ENCODE results near the gene CCDC116.

CCDC116 gene

DNA sequence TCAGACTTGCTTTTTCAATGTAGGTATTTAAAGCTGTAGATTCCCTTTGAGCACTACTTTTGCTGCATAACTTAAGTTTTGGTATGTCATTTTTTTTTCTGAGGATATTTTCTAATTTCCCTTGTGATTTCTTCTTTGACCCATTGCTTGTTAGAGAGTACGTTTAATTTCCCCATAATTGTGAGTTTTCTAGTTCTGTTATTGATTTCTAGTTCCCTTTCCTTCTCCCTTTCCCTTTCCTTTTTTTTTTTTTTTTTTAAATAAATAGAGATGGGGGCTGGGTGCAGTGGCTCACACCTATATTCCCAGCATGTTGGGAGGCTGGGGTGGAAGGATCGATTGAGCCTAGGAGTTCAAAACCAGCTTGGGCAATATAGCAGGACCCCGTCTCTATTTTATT, 34.3 kb upstream of the CCDC116 start:
- H3K4me1 ChIP-seq (ENCODE audit: control insufficient read depth in 2 of 2, insufficient read depth in 1 of 2, low read depth in 1 of 2, low read length in 2 of 2) = no peaks in the 10 kb centered on the region
- H3K27me3 ChIP-seq (ENCODE audit: control insufficient read depth in 3 of 3, insufficient read depth in 3 of 3, low read depth in 1 of 3, low read length in 3 of 3) = no peaks in the 10 kb centered on the region
- H3K18ac ChIP-seq (ENCODE audit: low read length) = no peak overlapping the region
- H3K23ac ChIP-seq (ENCODE audit: low read depth, low read length, poor library complexity) = no peak overlapping the region
- H3K14ac ChIP-seq (ENCODE audit: low read length) = no peak overlapping the region
- WGBS, 2 donors (ENCODE audit: extremely low coverage in 2 of 2, insufficient read length in 2 of 2, insufficient replicate concordance in 1 of 2) = no CpG with 5 or more reads among the region's 3 CpGs
- no peak overlapping the region for H4K91ac ChIP-seq (ENCODE audit: low read depth, low read length, poor library complexity)
- no peak overlapping the region for H3K4me2 ChIP-seq (ENCODE audit: insufficient read depth, low read length, poor library complexity, severe bottlenecking)
- no peak overlapping the region for H3K4ac ChIP-seq (ENCODE audit: low read length)
- H3K27ac ChIP-seq (replicated peaks; ENCODE audit: low read length) = no peak overlapping the region
- no peak overlapping the region for H3K9ac ChIP-seq (ENCODE audit: low read depth, low read length, poor library complexity)
- no peak overlapping the region for H4K8ac ChIP-seq (ENCODE audit: low read depth, low read length)
- no peak overlapping the region for H2BK12ac ChIP-seq (ENCODE audit: low read length)
- no peak overlapping the region for H2BK15ac ChIP-seq (ENCODE audit: low read length)
- H3K36me3 ChIP-seq (replicated peaks in 1 of 2; ENCODE audit: control insufficient read depth in 2 of 2, insufficient read depth in 2 of 2, low read length in 2 of 2) = peaks cover 22 to 73% of the 10 kb centered on the region in 2 donors
- H2BK5ac ChIP-seq (ENCODE audit: low read length) = no peak overlapping the region
- no peak overlapping the region for H2AFZ ChIP-seq (ENCODE audit: low read length)
- no peak overlapping the region for H2AK5ac ChIP-seq (ENCODE audit: low read depth, low read length)
- no peak for DNase-seq (ENCODE audit: low spot score)
- H3K9me3 ChIP-seq (replicated peaks in 1 of 2; ENCODE audit: control insufficient read depth in 2 of 2, insufficient read depth in 1 of 2, low read depth in 1 of 2, low read length in 2 of 2) = peaks cover 0 to 3% of the 10 kb centered on the region in 2 donors
- H2BK120ac ChIP-seq (ENCODE audit: low read depth, low read length) = no peak overlapping the region
- peaks cover 10% of the 10 kb centered on the region for H3K79me1 ChIP-seq (ENCODE audit: low read depth, low read length)
- no peak overlapping the region for H3K4me3 ChIP-seq (ENCODE audit: low read length in 2 of 2)

DNA sequence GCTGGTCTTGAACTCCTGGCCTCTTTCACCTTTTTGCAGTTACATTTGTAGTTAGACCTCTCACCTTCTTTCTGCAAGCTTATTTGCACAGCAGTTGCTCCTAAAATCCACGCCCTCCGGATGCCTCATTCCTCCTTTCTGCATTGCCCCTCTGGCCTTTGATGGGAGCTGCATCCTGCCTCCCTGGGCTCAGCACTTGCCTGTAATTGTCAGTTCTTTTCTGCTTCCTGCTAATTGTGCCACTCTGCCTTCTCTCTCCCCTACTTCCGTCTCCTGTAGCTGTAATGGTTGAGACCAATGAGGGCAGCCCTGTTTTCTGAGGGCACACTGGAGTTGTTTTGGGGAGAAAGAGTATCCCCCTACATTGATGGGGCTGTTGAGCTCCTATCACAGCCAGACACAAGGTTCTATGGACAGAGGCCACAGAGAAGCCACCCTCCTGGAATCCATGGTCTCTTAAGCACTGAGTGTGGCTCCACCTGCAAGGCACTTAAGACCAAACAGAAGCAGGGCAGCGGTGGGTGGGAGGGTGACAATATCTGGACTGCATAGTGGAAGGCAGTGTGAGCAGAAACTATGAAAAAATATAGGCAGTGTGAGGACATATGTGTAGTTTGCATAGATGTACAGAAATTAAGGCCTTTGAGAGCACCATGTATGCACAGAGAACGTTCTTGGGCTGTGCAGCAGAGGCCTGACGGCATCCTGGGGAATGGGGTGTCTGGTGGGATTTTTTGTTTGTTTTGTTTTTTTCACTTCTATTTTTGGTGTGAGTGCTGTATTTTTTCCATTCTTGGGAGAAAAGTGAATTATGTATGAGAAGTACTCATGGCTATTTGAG, 33.3 kb upstream of the CCDC116 start:
- Histone ChIP-seq H3K36me3 (replicated peaks in 1 of 2; ENCODE audit: control insufficient read depth in 2 of 2, insufficient read depth in 2 of 2, low read length in 2 of 2) (peaks cover 12 to 63% of the 10 kb centered on the region in 2 donors), H4K8ac (ENCODE audit: low read depth, low read length) (no peak overlapping the region), H3K18ac (ENCODE audit: low read length) (no peak overlapping the region), H3K23ac (ENCODE audit: low read depth, low read length, poor library complexity) (peak overlapping the region; percentile 58), H2BK12ac (ENCODE audit: low read length) (no peak overlapping the region), H2BK15ac (ENCODE audit: low read length) (no peak overlapping the region), H3K4me3 (ENCODE audit: low read length in 2 of 2) (no peak overlapping the region), H3K4me1 (ENCODE audit: control insufficient read depth in 2 of 2, insufficient read depth in 1 of 2, low read depth in 1 of 2, low read length in 2 of 2) (no peaks in the 10 kb centered on the region), H2BK5ac (ENCODE audit: low read length) (no peak overlapping the region), H3K27me3 (ENCODE audit: control insufficient read depth in 3 of 3, insufficient read depth in 3 of 3, low read depth in 1 of 3, low read length in 3 of 3) (no peaks in the 10 kb centered on the region), H2AK5ac (ENCODE audit: low read depth, low read length) (no peak overlapping the region), H3K79me1 (ENCODE audit: low read depth, low read length) (peaks cover 10% of the 10 kb centered on the region), H3K27ac (replicated peaks; ENCODE audit: low read length) (no peak overlapping the region), H2AFZ (ENCODE audit: low read length) (no peak overlapping the region), H3K4me2 (ENCODE audit: insufficient read depth, low read length, poor library complexity, severe bottlenecking) (no peak overlapping the region), H3K14ac (ENCODE audit: low read length) (no peak overlapping the region), H4K91ac (ENCODE audit: low read depth, low read length, poor library complexity) (no peak overlapping the region), H3K9ac (ENCODE audit: low read depth, low read length, poor library complexity) (peak overlapping the region; percentile 67), H3K4ac (ENCODE audit: low read length) (no peak overlapping the region), H3K9me3 (replicated peaks in 1 of 2; ENCODE audit: control insufficient read depth in 2 of 2, insufficient read depth in 1 of 2, low read depth in 1 of 2, low read length in 2 of 2) (peaks cover 0 to 3% of the 10 kb centered on the region in 2 donors), H2BK120ac (ENCODE audit: low read depth, low read length) (no peak overlapping the region)
- no peak for DNase-seq (ENCODE audit: low spot score)
- no CpG with 5 or more reads among the region's 6 CpGs for WGBS, 2 donors (ENCODE audit: extremely low coverage in 2 of 2, insufficient read length in 2 of 2, insufficient replicate concordance in 1 of 2)

DNA sequence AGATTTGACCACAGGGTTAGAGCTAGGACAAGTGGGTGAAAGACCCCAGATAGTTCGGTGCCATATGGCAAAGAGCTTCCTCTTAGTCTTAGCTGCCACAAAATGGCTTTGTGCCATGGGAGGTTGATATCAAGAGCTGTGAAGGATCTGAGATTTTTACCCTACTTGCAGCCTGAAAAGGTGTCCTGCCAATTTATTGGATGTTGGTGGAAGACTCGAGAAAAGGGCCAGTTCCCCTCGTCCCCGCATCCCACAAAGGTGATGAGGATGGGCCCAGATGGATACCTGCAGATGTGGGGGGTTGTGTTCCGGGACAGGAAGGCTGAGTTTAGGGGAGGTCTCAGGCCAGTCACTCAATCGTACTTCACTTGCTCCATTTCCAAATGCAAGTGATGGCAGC, 30.0 kb upstream of the CCDC116 start:
- H2AFZ ChIP-seq (ENCODE audit: low read length) = no peak overlapping the region
- no peak overlapping the region for H2AK5ac ChIP-seq (ENCODE audit: low read depth, low read length)
- no peak overlapping the region for H3K4ac ChIP-seq (ENCODE audit: low read length)
- no peak overlapping the region for H3K18ac ChIP-seq (ENCODE audit: low read length)
- H3K4me1 ChIP-seq (ENCODE audit: control insufficient read depth in 2 of 2, insufficient read depth in 1 of 2, low read depth in 1 of 2, low read length in 2 of 2) = no peaks in the 10 kb centered on the region
- H3K9me3 ChIP-seq (replicated peaks in 1 of 2; ENCODE audit: control insufficient read depth in 2 of 2, insufficient read depth in 1 of 2, low read depth in 1 of 2, low read length in 2 of 2) = no peaks in the 10 kb centered on the region
- no peak overlapping the region for H3K14ac ChIP-seq (ENCODE audit: low read length)
- H2BK5ac ChIP-seq (ENCODE audit: low read length) = no peak overlapping the region
- no peak overlapping the region for H4K91ac ChIP-seq (ENCODE audit: low read depth, low read length, poor library complexity)
- H3K4me3 ChIP-seq (ENCODE audit: low read length in 2 of 2) = peak overlapping the region in 1 of 2 donors; percentile 58
- H4K8ac ChIP-seq (ENCODE audit: low read depth, low read length) = no peak overlapping the region
- no peaks in the 10 kb centered on the region for H3K27me3 ChIP-seq (ENCODE audit: control insufficient read depth in 3 of 3, insufficient read depth in 3 of 3, low read depth in 1 of 3, low read length in 3 of 3)
- no peak for DNase-seq (ENCODE audit: low spot score)
- WGBS, 2 donors (ENCODE audit: extremely low coverage in 2 of 2, insufficient read length in 2 of 2, insufficient replicate concordance in 1 of 2) = no CpG with 5 or more reads among the region's 6 CpGs
- H2BK12ac ChIP-seq (ENCODE audit: low read length) = no peak overlapping the region
- H3K79me1 ChIP-seq (ENCODE audit: low read depth, low read length) = peaks cover 21% of the 10 kb centered on the region
- H3K23ac ChIP-seq (ENCODE audit: low read depth, low read length, poor library complexity) = peak overlapping the region; percentile 90
- no peak overlapping the region for H2BK120ac ChIP-seq (ENCODE audit: low read depth, low read length)
- H2BK15ac ChIP-seq (ENCODE audit: low read length) = no peak overlapping the region
- H3K36me3 ChIP-seq (replicated peaks in 1 of 2; ENCODE audit: control insufficient read depth in 2 of 2, insufficient read depth in 2 of 2, low read length in 2 of 2) = peaks cover 3 to 46% of the 10 kb centered on the region in 2 donors
- H3K9ac ChIP-seq (ENCODE audit: low read depth, low read length, poor library complexity) = no peak overlapping the region
- H3K4me2 ChIP-seq (ENCODE audit: insufficient read depth, low read length, poor library complexity, severe bottlenecking) = no peak overlapping the region
- H3K27ac ChIP-seq (replicated peaks; ENCODE audit: low read length) = no peak overlapping the region

DNA sequence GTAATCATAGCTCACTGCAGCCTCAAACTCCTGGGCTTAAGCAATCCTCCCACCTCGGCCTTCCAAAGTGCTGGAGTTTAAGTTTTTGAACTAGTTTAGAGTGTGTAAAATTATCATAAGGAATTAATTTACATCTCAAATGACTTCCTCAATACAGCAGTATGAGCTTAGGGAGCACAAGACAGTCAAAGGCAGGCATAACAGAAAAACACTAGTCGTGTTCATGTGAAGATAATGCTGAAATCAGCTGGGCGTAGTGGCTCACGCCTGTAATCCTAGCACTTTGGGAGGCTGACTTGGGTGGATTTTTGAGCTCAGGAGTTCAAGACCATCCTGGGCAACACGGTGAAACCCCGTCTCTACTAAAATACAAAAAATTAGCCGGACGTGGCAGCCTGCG, 28.6 kb upstream of the CCDC116 start:
- Histone ChIP-seq H3K4me1 (ENCODE audit: control insufficient read depth in 2 of 2, insufficient read depth in 1 of 2, low read depth in 1 of 2, low read length in 2 of 2) (no peaks in the 10 kb centered on the region), H3K9ac (ENCODE audit: low read depth, low read length, poor library complexity) (no peak overlapping the region), H2BK120ac (ENCODE audit: low read depth, low read length) (no peak overlapping the region), H3K79me1 (ENCODE audit: low read depth, low read length) (peaks cover 21% of the 10 kb centered on the region), H3K4ac (ENCODE audit: low read length) (no peak overlapping the region), H2BK12ac (ENCODE audit: low read length) (no peak overlapping the region), H2AK5ac (ENCODE audit: low read depth, low read length) (no peak overlapping the region), H3K27ac (replicated peaks; ENCODE audit: low read length) (no peak overlapping the region), H3K4me2 (ENCODE audit: insufficient read depth, low read length, poor library complexity, severe bottlenecking) (no peak overlapping the region), H3K27me3 (ENCODE audit: control insufficient read depth in 3 of 3, insufficient read depth in 3 of 3, low read depth in 1 of 3, low read length in 3 of 3) (no peaks in the 10 kb centered on the region), H3K23ac (ENCODE audit: low read depth, low read length, poor library complexity) (no peak overlapping the region), H3K4me3 (ENCODE audit: low read length in 2 of 2) (no peak overlapping the region), H4K8ac (ENCODE audit: low read depth, low read length) (no peak overlapping the region), H2BK15ac (ENCODE audit: low read length) (no peak overlapping the region), H2BK5ac (ENCODE audit: low read length) (no peak overlapping the region), H3K36me3 (replicated peaks in 1 of 2; ENCODE audit: control insufficient read depth in 2 of 2, insufficient read depth in 2 of 2, low read length in 2 of 2) (peaks cover 3 to 43% of the 10 kb centered on the region in 2 donors), H3K18ac (ENCODE audit: low read length) (no peak overlapping the region), H3K14ac (ENCODE audit: low read length) (no peak overlapping the region), H4K91ac (ENCODE audit: low read depth, low read length, poor library complexity) (no peak overlapping the region), H2AFZ (ENCODE audit: low read length) (no peak overlapping the region), H3K9me3 (replicated peaks in 1 of 2; ENCODE audit: control insufficient read depth in 2 of 2, insufficient read depth in 1 of 2, low read depth in 1 of 2, low read length in 2 of 2) (no peaks in the 10 kb centered on the region)
- no CpG with 5 or more reads among the region's 9 CpGs for WGBS, 2 donors (ENCODE audit: extremely low coverage in 2 of 2, insufficient read length in 2 of 2, insufficient replicate concordance in 1 of 2)
- DNase-seq (ENCODE audit: low spot score) = no peak
